IPS-NIHi7 (cell line): ENCODE results near the gene TRIM31.
A peak's percentile ranks its signal among the peaks of the same experiment; 100 is the strongest.

Experiments
- DNase-seq: peaks from one replicate; pipeline ENCODE4 v3.0.0; 2012; ENCODE audit warnings: mixed read lengths; ENCODE audit errors: extremely low spot score

The TRIM31 gene

DNA sequence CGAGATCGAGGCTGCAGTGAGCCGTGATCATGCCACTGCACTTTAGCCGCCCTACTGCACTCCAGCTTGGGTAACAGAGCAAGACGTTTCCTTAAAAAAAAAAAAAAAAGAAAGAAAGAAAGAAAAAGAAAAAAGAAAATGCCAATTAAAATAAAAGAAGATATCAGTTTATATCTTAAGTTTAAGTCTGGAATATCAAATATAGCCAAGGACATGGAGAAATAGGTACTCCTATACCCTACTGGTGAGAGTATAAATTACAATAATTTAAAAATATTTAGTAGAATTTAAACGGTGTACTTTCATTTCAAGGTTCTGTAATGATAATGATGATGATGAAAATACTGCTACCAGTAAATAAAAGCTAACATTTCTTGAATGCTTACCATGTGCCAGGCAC, 3.8 kb upstream of the TRIM31 start:
- no peak for DNase-seq

GRCh38 chr6:30113841-30114240, 951 bp upstream of the TRIM31 start:
- DNase-seq = no peak

- DNase-seq = no peak
Observed at GRCh38 chr6:30112402-30112994, 392 bp downstream of the TRIM31 start.

DNA sequence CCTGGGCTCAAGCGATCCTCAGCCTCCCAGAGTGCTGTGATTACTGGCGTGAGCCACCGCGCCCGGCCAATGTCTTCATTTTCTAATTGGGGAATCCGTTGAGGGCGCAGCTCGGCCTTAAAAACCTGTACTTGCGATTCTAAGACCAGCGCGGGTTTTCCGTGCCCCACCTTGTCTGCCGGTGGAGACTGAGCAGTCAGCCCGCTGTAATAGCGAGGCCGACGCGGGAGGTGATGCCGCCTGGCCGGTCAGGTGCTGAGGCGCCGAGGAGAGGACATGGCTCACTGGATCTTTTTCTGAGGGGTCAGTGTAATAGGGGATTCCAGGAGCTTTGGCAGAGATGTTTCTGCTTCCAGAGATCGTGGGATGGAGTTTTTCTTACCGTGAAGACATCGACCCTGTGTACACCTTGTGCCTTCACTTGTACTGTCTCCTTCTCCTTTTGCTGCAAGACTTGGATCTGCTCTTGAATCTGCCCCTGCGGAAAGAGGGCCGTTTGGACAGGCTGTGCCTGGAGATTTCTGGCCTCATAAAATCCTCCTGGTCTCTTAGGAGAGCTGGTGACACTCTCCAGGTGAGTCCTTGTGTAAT, 1.5 kb downstream of the TRIM31 start:
- no peak for DNase-seq

DNA sequence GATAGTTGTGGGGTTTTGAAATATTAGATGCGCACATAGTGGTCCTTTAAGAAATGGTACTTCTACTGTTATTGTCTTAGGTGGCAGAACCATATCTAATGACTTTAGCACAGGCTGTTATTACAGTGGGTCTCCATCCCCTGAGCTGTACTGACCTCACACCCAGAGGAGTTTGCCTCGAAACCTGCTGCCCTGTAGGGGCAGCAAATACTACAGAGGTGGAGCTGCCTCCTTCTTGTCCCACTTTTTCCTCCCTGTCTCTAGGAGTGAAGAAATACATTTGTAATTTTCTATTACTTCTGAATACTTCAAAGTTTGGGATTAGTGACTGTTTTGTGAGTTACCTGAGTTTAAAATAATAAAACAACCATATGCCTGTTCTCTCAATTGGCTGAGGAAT, 8.2 kb downstream of the TRIM31 start:
- DNase-seq = no peak

DNA sequence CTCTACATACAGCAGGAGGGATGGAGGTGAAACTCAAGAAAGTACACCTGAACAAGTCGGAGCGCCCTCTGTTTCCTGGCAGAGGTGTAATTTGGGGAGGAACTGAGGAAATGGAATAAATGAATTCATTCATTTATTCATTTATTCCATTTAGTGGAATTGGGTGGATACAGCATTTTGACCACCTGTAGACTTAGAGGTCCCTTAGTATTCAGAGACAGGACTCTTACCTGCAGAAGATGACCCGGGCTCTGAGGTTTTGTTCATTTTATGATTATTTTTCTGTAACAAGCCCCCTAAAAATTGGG, 9.1 kb downstream of the TRIM31 start:
- no peak for DNase-seq

GRCh38 chr6:30102970-30103871, 9.7 kb downstream of the TRIM31 start:
- DNase-seq = peak; percentile 88

- DNase-seq = no peak
Observed at GRCh38 chr6:30102414-30102969, 10.4 kb downstream of the TRIM31 start.

- DNase-seq = peak; percentile 96
Observed at GRCh38 chr6:30101444-30102413, 11.2 kb downstream of the TRIM31 start.

GRCh38 chr6:30100585-30101443, 12.1 kb downstream of the TRIM31 start:
- DNase-seq = peak; percentile 44

- no peak for DNase-seq
Observed at GRCh38 chr6:30100154-30100553, 12.7 kb downstream of the TRIM31 start.

DNA sequence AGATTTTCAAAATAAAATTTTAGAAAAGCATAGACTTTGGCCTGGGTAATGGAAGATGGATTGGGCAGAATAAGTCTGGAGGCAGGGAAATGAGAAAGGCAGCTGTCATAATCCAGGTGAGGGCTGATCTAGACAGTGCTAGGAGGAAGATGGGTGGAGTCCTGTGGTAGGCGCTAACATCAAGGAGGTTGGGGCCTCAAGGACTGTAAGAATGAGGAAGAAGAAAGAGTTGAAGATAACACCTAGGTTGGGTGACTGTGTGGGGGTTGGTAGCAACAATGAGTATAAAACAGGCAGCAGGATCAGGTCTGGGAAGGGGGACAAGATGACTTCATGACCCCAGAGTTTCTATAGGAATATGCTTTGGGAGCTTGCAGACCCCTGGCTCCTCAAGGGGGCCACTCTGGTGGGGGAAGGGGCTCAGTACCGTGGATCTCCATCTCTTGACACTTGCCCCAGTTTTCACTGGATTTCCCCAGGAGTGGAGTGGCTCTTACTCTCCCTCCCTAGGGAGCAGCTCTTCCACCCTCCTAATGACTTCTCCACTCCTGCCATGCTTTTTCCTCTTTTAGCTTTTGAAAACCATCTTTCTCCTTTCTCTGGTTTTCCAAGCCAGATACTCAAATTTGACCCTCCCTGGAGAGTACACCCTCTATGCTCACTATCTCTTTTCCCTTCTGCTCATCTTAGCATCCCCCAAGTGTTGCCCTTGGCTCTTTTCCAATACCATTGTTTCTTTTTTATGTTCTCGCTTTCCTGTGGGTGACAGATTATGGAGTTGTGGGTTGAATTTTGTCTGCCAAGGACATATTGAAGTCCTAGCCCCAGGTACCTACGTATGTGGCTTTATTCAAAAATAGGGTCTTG, 14.8 kb downstream of the TRIM31 start:
- DNase-seq = no peak

DNA sequence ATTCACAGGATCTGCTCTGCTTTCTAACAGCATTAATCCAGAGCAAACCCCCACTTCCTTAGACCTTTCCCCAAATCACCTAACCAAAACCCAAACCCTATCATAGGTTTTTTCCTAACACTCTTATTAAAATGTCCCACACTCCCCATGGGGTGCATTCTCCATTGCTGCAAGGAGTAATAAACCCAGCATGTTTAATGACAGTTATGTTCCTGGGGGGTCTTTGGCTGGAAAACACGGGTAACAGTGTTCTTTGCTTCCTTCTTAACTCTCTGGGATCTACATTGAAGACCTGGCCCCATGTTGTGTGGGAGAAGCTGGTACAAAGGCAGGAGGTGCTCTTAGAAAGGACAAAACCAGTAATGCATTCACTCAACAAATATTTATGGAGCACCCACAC, 16.1 kb downstream of the TRIM31 start:
- DNase-seq = no peak

GRCh38 chr6:30093951-30094661, 18.8 kb downstream of the TRIM31 start:
- DNase-seq = no peak

GRCh38 chr6:30092852-30093543, 19.9 kb downstream of the TRIM31 start:
- no peak for DNase-seq

- no peak for DNase-seq
Observed at GRCh38 chr6:30091577-30092381, 21.1 kb downstream of the TRIM31 start.

DNA sequence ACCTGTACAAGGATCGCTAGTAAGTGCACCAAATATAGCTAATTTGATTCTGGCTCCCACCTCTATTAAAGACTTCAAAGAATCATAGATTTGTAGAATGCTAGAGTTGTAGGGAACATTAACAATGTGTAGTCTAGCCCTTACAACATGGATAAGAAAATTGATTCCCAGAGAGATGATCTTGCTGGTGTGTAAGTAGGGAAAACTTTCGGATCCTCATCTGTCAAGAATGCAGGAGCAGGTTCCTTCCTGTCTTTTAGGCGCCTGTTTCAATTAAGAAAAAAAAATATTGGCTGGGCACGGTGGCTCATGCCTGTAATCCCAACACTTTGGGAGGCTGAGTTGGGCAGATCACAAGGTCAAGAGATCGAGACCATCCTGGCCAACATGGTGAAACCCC, 25.0 kb downstream of the TRIM31 start:
- no peak for DNase-seq

GRCh38 chr6:30077218-30077617, 35.7 kb downstream of the TRIM31 start:
- DNase-seq = no peak
